Mesendoderm (in vitro differentiated cells): Measurements from ENCODE around the gene ARRB1.
A peak's percentile ranks its signal among the peaks of the same experiment; 100 is the strongest.
"Not testable (repeated sequence)": the region's sequence is repeated elsewhere in the genome, so short reads cannot be mapped to it uniquely, and the experiment has no call there.

Source experiments
- DNase-seq: peaks from one replicate; pipeline ENCODE4 v3.0.0; 2013
- H2AK5ac ChIP-seq: 2 replicates; pipeline ENCODE4 v1.6.1; 2013; ENCODE audit warnings: low read length, inconsistent platforms
- H2BK120ac ChIP-seq: 2 replicates; pipeline ENCODE4 v1.6.1; 2013; ENCODE audit warnings: low read depth, mild to moderate bottlenecking, low read length, moderate library complexity, mixed read lengths
- H2BK15ac ChIP-seq: replicated peaks from 2 replicates; pipeline ENCODE4 v1.6.1; 2013; ENCODE audit warnings: low read depth, mild to moderate bottlenecking, moderate library complexity
- H2BK5ac ChIP-seq: 2 replicates; pipeline ENCODE4 v1.6.1; 2013; ENCODE audit warnings: low read length, inconsistent platforms
- H3K18ac ChIP-seq: 2 replicates; pipeline ENCODE4 v1.6.1; 2013; ENCODE audit warnings: mild to moderate bottlenecking, low read length, mixed read lengths
- H3K23ac ChIP-seq: one replicate; pipeline ENCODE4 v1.6.1; 2013; ENCODE audit warnings: low read length
- H3K27ac ChIP-seq: 2 replicates; pipeline ENCODE4 v1.5.1; 2013; ENCODE audit warnings: low read depth, mild to moderate bottlenecking, inconsistent platforms, low read length, moderate library complexity
- H3K27me3 ChIP-seq: 2 replicates; pipeline ENCODE4 v1.6.1; 2013; ENCODE audit warnings: low read length, control low read depth, mild to moderate bottlenecking, inconsistent platforms; ENCODE audit not compliant: insufficient read depth, poor library complexity
- H3K36me3 ChIP-seq: 2 replicates; pipeline ENCODE4 v1.6.1; 2013; ENCODE audit warnings: low read length, inconsistent platforms; ENCODE audit not compliant: control insufficient read depth, insufficient read depth
- H3K4ac ChIP-seq: one replicate; pipeline ENCODE4 v1.6.1; 2013; ENCODE audit warnings: low read depth, mild to moderate bottlenecking, low read length, moderate library complexity
- H3K4me1 ChIP-seq: 2 replicates; pipeline ENCODE4 v1.6.1; 2013; ENCODE audit warnings: low read depth, low read length, inconsistent platforms; ENCODE audit not compliant: control insufficient read depth
- H3K4me2 ChIP-seq: 2 replicates; pipeline ENCODE4 v1.6.1; 2013; ENCODE audit warnings: low read length
- H3K4me3 ChIP-seq: 2 replicates; pipeline ENCODE4 v1.5.1; 2013; ENCODE audit warnings: mild to moderate bottlenecking, low read length
- H3K56ac ChIP-seq: one replicate; pipeline ENCODE4 v1.6.1; 2013; ENCODE audit warnings: low read length
- H3K79me1 ChIP-seq: 2 replicates; pipeline ENCODE4 v1.6.1; 2013; ENCODE audit warnings: low read length, inconsistent platforms
- H3K79me2 ChIP-seq: 2 replicates; pipeline ENCODE4 v1.6.1; 2013; ENCODE audit warnings: mild to moderate bottlenecking, low read length; ENCODE audit not compliant: control insufficient read depth, insufficient read depth
- H3K9ac ChIP-seq: 2 replicates; pipeline ENCODE4 v1.6.1; 2013; ENCODE audit warnings: low read length, inconsistent platforms
- H4K5ac ChIP-seq: one replicate; pipeline ENCODE4 v1.6.1; 2013; ENCODE audit warnings: low read length
- H4K8ac ChIP-seq: one replicate; pipeline ENCODE4 v1.6.1; 2013; ENCODE audit warnings: low read depth, mild to moderate bottlenecking, control low read depth, low read length, moderate library complexity
- WGBS: extraction: QIAGEN DNeasy Blood & Tissue Kit; methylation state at CpG from one replicate; pipeline ENCODE4 v1.1.7; 2013; ENCODE audit warnings: low lambda C conversion rate, missing lambda C conversion rate; ENCODE audit not compliant: insufficient coverage; ENCODE audit errors: extremely low coverage; 5-methylcytosine and 5-hydroxymethylcytosine counted together

Gene ARRB1

GRCh38 chr11:75333022-75333806 is 18.2 kb downstream of the ARRB1 start:
- H2BK5ac ChIP-seq, result peak overlapping the region; percentile 74
- no CpG with 5 or more reads among the region's 8 CpGs for WGBS
- H3K4me2 ChIP-seq, result no peak overlapping the region
- peak overlapping the region; percentile 1 for H2BK120ac ChIP-seq
- peak overlapping the region; percentile 4 for H3K9ac ChIP-seq
- peak overlapping the region; percentile 33 for H3K18ac ChIP-seq
- no peak overlapping the region for H4K5ac ChIP-seq
- H4K8ac ChIP-seq, result peak overlapping the region; percentile 13
- peaks cover 24% of the 10 kb centered on the region for H3K79me2 ChIP-seq
- H2BK15ac ChIP-seq, result no peak overlapping the region
- peak overlapping the region; percentile 81 for H3K27ac ChIP-seq
- peaks cover 23% of the 10 kb centered on the region for H3K79me1 ChIP-seq
- H2AK5ac ChIP-seq, result peak overlapping the region; percentile 70
- no peaks in the 10 kb centered on the region for H3K36me3 ChIP-seq
- no peak overlapping the region for H3K4me3 ChIP-seq
- peaks cover 30% of the 10 kb centered on the region for H3K4me1 ChIP-seq
- peak overlapping the region; percentile 63 for H3K4ac ChIP-seq
- no peaks in the 10 kb centered on the region for H3K27me3 ChIP-seq
- H3K23ac ChIP-seq, result no peak overlapping the region
- peak overlapping the region; percentile 77 for H3K56ac ChIP-seq
- no peak for DNase-seq

- peak overlapping the region; percentile 80 for H3K56ac ChIP-seq
- H2BK5ac ChIP-seq, result peak overlapping the region; percentile 86
- H3K9ac ChIP-seq, result peak overlapping the region; percentile 35
- not testable (repeated sequence) for H4K5ac ChIP-seq, H2BK15ac ChIP-seq, H2BK120ac ChIP-seq, H4K8ac ChIP-seq, H3K27me3 ChIP-seq, H3K23ac ChIP-seq, H3K4me2 ChIP-seq, H3K4me3 ChIP-seq, H2AK5ac ChIP-seq, H3K36me3 ChIP-seq, H3K4ac ChIP-seq
- H3K79me2 ChIP-seq, result peaks cover 22% of the 10 kb centered on the region
- peak; percentile 92 for DNase-seq
- peaks cover 19% of the 10 kb centered on the region for H3K79me1 ChIP-seq
- H3K18ac ChIP-seq, result peak overlapping the region; percentile 94
- H3K27ac ChIP-seq, result peak overlapping the region; percentile 98
- WGBS, result no CpG with 5 or more reads among the region's 9 CpGs
- H3K4me1 ChIP-seq, result peaks cover 25% of the 10 kb centered on the region
Measured at GRCh38 chr11:75331761-75332160, 19.7 kb downstream of the ARRB1 start.

GRCh38 chr11:75331304-75331703 is 20.2 kb downstream of the ARRB1 start:
- not testable (repeated sequence) for H3K4me3 ChIP-seq, H2BK15ac ChIP-seq, H3K4me2 ChIP-seq, H3K27me3 ChIP-seq, H4K5ac ChIP-seq, H3K36me3 ChIP-seq, H4K8ac ChIP-seq, H3K23ac ChIP-seq, H2AK5ac ChIP-seq
- peaks cover 21% of the 10 kb centered on the region for H3K79me1 ChIP-seq
- peak; percentile 77 for DNase-seq
- H3K18ac ChIP-seq, result peak overlapping the region; percentile 94
- H3K79me2 ChIP-seq, result peaks cover 22% of the 10 kb centered on the region
- peak overlapping the region; percentile 97 for H3K4ac ChIP-seq
- H3K9ac ChIP-seq, result peak overlapping the region; percentile 28
- peak overlapping the region; percentile 95 for H2BK120ac ChIP-seq
- no CpG with 5 or more reads among the region's 6 CpGs for WGBS
- peak overlapping the region; percentile 80 for H3K56ac ChIP-seq
- H3K27ac ChIP-seq, result peak overlapping the region; percentile 98
- H3K4me1 ChIP-seq, result peaks cover 25% of the 10 kb centered on the region
- peak overlapping the region; percentile 86 for H2BK5ac ChIP-seq

- H3K4me2 ChIP-seq, H3K23ac ChIP-seq, DNase-seq, H3K4me3 ChIP-seq, H3K36me3 ChIP-seq, H3K27me3 ChIP-seq, H4K8ac ChIP-seq: not testable (repeated sequence)
- H2BK15ac ChIP-seq, result peak overlapping the region; percentile 37
- peaks cover 22% of the 10 kb centered on the region for H3K79me2 ChIP-seq
- peak overlapping the region; percentile 94 for H3K18ac ChIP-seq
- peak overlapping the region; percentile 64 for H2AK5ac ChIP-seq
- peak overlapping the region; percentile 98 for H4K5ac ChIP-seq
- no CpG with 5 or more reads among the region's 14 CpGs for WGBS
- H3K4ac ChIP-seq, result peak overlapping the region; percentile 97
- H3K9ac ChIP-seq, result peak overlapping the region; percentile 67
- peaks cover 18% of the 10 kb centered on the region for H3K79me1 ChIP-seq
- H3K56ac ChIP-seq, result peak overlapping the region; percentile 82
- peak overlapping the region; percentile 98 for H3K27ac ChIP-seq
- peak overlapping the region; percentile 95 for H2BK120ac ChIP-seq
- H3K4me1 ChIP-seq, result peaks cover 25% of the 10 kb centered on the region
- H2BK5ac ChIP-seq, result peak overlapping the region; percentile 91
Measured at GRCh38 chr11:75330886-75331285, 20.6 kb downstream of the ARRB1 start.

- peak overlapping the region; percentile 97 for H3K4ac ChIP-seq
- peak overlapping the region; percentile 67 for H3K9ac ChIP-seq
- peak overlapping the region; percentile 98 for H4K5ac ChIP-seq
- peaks cover 13% of the 10 kb centered on the region for H3K79me1 ChIP-seq
- peaks cover 24% of the 10 kb centered on the region for H3K4me1 ChIP-seq
- peak overlapping the region; percentile 91 for H2BK5ac ChIP-seq
- no peak overlapping the region for H3K4me2 ChIP-seq
- peak overlapping the region; percentile 37 for H2BK15ac ChIP-seq
- no peak for DNase-seq
- peak overlapping the region; percentile 82 for H3K56ac ChIP-seq
- peaks cover 22% of the 10 kb centered on the region for H3K79me2 ChIP-seq
- peak overlapping the region; percentile 95 for H2BK120ac ChIP-seq
- H3K18ac ChIP-seq, result peak overlapping the region; percentile 94
- no peak overlapping the region for H3K23ac ChIP-seq
- H2AK5ac ChIP-seq, result peak overlapping the region; percentile 64
- no peaks in the 10 kb centered on the region for H3K27me3 ChIP-seq
- no CpG with 5 or more reads among the region's 1 CpG for whole genome bisulfite sequencing
- no peaks in the 10 kb centered on the region for H3K36me3 ChIP-seq
- H3K4me3 ChIP-seq, result no peak overlapping the region
- H4K8ac ChIP-seq, result peak overlapping the region; percentile 56
- H3K27ac ChIP-seq, result peak overlapping the region; percentile 98
Measured at GRCh38 chr11:75330291-75330690, 21.2 kb downstream of the ARRB1 start.
